ENCODE data around the gene BCL3. TPM values are rescaled to one million over a fixed set of nuclear protein-coding genes. Genes with fewer than 3 reads are reported as not detected.

Gene BCL3
- total RNA-seq, 2 donors from 2014 or later = 15.3 to 25.2 TPM

GRCh38 chr19:44807652-44808462 lies 59.3 kb downstream of the BCL3 start:
- peak overlapping the region; percentile 56 to 75 for H3K27ac ChIP-seq
- no peaks in the 10 kb centered on the region for H3K27me3 ChIP-seq
- H3K4me3 ChIP-seq = peak overlapping the region in 1 of 2 donors; percentile 66
- DNase-seq (ENCODE audit: low spot score) = no peak
- peaks cover 0 to 31% of the 10 kb centered on the region in 2 donors for H3K4me1 ChIP-seq
- no peaks in the 10 kb centered on the region for H3K9me3 ChIP-seq
- H3K36me3 ChIP-seq = peaks cover under 1% of the 10 kb centered on the region
- TF ChIP-seq CTCF (IDR thresholded peaks at IDR 0.05) = peak; percentile 65 to 70

DNA sequence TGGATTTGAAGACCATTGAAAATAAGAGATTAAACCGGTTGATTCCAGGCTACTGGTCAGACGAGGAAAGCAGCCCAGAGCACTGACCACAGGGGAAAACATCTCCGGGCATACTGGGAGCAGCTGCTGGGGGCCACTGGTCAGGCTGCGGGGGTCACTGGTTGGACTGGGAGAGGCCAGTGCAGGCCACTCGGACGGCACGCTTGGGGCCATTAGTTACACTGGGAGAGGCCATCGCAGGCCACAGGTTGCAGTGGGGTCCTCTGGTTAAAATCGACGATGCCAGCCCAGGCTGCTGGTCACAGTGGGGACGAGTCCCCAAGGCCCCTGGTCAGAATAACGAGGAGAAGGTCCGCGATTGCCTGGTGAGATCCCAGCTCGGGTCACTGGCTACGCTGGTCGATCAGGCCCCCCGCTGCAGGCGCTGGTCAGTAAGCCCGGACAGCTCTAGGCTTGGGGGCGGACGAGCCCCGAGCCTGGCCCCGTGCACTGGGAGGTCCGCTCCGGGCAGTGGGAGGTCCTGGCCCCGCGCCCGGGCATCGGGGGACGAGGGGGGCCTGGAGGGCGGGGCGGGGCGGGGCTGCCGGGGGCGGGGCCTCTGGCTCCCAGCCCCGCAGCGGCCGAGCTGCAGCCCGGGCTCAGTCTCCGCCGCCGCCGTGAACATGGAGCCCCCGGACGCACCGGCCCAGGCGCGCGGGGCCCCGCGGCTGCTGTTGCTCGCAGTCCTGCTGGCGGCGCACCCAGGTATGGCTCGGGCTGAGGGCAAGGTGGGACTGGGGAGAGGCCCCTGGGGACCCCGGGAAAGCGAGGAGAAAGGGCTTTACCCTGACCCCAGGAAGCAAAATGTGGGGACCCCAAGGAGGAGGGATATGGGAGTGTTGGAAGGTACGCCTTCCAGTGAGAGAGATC lies 60.2 kb downstream of the BCL3 start, which contains the start of gene BCAM:
TSS of gene BCAM (plus strand) at position 641 of the 909 bp plus-strand sequence. CDS start at position 663, 22 bp downstream.
- DNase-seq (ENCODE audit: low spot score) = no peak
- peak in 1 of 2 donors; percentile 8 for TF ChIP-seq CTCF (IDR thresholded peaks at IDR 0.05)
- peaks cover 9% of the 10 kb centered on the region for H3K36me3 ChIP-seq
- H3K9me3 ChIP-seq = no peaks in the 10 kb centered on the region
- peak within 1 kb of the TSS; percentile 56 to 75 for H3K27ac ChIP-seq
- H3K4me3 ChIP-seq = peak within 1 kb of the TSS; percentile 63 to 66
- H3K27me3 ChIP-seq = no peaks in the 10 kb centered on the region
- H3K4me1 ChIP-seq = peaks cover 0 to 31% of the 10 kb centered on the region in 2 donors

Small RNA genes lying within 50 kb of the gene (microRNA-seq; reads per million reads assigned to microRNA genes)
- 0 to 0.71 reads per million in 2 donors for gene MIR8085 (ENCODE audit: borderline number of aligned reads in 2 of 2, borderline replicate concordance in 1 of 2)

Other genes with a start within 250 kb of the BCL3 start
- gene ZNF180, start 248.2 kb upstream of the BCL3 start, total RNA-seq = 10 to 100 TPM in 1 of 2 donors, 1 to 10 TPM in 1; 2.9 to 12.2 TPM
- not detected for gene CEACAM20, start 219.0 kb upstream of the BCL3 start, total RNA-seq
- not detected for gene IGSF23, start 135.1 kb upstream of the BCL3 start, total RNA-seq
- gene PVR, start 104.8 kb upstream of the BCL3 start, total RNA-seq = 100 to 1,000 TPM in 1 of 2 donors, 10 to 100 TPM in 1; 72.4 to 104 TPM
- 1 to 10 TPM; 2.3 to 3.1 TPM for gene CEACAM19, start 77.2 kb upstream of the BCL3 start, total RNA-seq
- gene CEACAM16, start 49.6 kb upstream of the BCL3 start, total RNA-seq = not detected
- gene CBLC, start 29.2 kb downstream of the BCL3 start, total RNA-seq = not detected
- gene BCAM, start 60.4 kb downstream of the BCL3 start, total RNA-seq = 100 to 1,000 TPM in 1 of 2 donors, 10 to 100 TPM in 1; 82.1 to 102 TPM
- gene NECTIN2, start 97.6 kb downstream of the BCL3 start, total RNA-seq = 10 to 100 TPM; 65.1 to 95.7 TPM
- gene TOMM40, start 142.5 kb downstream of the BCL3 start, total RNA-seq = 10 to 100 TPM; 33.7 to 39.0 TPM
- 100 to 1,000 TPM in 1 of 2 donors, 10 to 100 TPM in 1; 85.3 to 403 TPM for gene APOE, start 157.1 kb downstream of the BCL3 start, total RNA-seq
- gene APOC1, start 165.9 kb downstream of the BCL3 start, total RNA-seq = 1 to 10 TPM; 3.6 to 6.5 TPM
- not detected for gene APOC4, start 193.5 kb downstream of the BCL3 start, total RNA-seq
- gene APOC2, start 197.3 kb downstream of the BCL3 start, total RNA-seq = not detected
- 10 to 100 TPM; 75.9 to 83.5 TPM for gene CLPTM1, start 206.7 kb downstream of the BCL3 start, total RNA-seq

All from right atrium auricular region (tissue), 2 donors.